Measurements from ENCODE around the gene IQUB.
"Not testable (repeated sequence)": the region's sequence is repeated elsewhere in the genome, so short reads cannot be mapped to it uniquely, and the experiment has no call there.

The IQUB gene

DNA sequence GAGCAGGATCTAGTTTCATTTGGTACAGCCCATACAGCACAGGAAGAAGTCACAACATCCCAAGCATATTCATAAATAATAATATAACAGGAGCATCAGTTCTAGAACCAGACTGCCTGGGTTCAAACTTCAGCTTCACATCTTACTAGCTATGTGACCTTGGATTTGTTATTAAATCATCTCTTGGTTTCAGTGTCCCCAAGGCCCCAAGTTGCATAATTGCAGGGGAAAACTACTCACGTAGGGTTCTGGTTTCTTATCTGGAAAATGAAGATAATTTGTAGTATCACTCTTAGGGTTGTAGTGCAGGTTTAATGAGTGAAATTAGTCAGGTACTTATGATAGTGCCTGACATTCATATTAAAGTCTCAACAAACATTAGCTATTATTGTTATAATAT lies 5.5 kb upstream of the IQUB start:
- no peak for DNase-seq (ENCODE audit: low read depth)

DNA sequence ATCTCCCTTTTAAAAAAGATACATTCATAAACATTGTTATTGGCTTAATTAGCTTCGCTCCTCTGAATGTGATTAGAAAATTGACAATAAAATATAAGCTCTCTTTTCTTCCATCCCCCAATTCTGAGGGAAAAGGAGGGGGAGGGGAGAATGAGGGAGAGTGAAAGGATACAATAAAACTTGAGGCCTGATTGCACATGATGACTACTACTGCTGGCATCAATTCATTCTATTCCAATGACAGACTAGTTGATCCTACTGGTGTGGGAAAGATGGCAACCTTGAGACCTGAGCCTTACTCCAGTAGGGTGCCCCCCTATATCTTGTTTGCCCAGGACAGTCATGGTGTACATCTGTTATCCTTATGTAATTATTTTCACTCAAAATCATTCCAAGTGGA lies 4.5 kb upstream of the IQUB start:
- no peak for DNase-seq (ENCODE audit: low read depth)

- DNase-seq (ENCODE audit: low read depth) = no peak
These were observed 3.9 kb upstream of the IQUB start for GRCh38 chr7:123538189-123538714.

DNA sequence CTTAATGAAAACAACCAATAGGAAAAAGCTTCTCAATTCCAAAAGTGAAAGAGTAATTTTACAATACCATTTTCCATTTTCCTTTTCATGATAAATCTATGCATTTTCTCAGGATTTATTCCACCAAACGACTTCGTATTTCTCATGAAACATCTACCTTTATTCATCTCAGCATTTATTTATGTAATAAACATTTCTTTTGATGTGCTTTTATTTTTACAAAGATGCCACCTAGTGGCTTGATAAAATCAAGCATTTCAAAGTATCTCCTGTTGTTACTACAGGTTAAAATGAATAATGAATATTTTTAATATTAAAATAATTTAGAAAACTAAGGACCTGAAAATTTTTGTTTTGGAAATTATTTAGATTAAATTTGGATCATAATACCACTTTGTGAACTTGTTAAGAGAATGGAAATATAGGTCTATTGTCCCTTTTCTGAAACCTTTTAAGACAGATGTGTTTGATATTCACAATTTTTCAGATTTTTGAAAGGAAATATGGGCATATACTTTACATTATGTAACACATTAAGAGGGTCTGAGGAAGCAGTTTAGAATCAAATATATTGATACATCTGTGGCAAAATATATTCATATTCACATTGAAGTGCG lies 2.7 kb upstream of the IQUB start:
- no peak for DNase-seq (ENCODE audit: low read depth)

GRCh38 chr7:123535517-123535916 lies 1.1 kb upstream of the IQUB start:
- no peak for DNase-seq (ENCODE audit: low read depth)

DNA sequence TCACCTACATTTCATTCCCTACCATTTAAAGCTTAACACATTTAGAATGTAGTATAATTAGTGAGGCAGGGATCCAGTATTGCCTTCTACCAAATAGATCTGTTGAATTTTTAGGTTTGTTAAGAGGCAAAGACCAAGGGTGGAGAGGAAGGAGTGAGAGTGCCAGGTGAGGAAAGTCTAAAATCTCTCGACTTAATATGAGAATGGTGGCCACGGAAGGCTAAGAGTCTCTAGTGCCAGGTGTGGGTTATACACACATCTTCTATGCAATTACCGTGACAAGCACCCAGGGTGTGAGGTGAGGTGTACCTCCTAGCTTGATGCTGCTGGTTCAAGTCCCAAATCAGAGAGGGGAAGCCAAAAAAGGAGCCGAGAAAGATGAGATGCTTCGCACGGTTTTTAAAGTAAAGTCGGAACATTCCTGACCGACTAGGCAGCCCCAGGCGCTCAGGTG lies 439 bp downstream of the IQUB start:
- DNase-seq (ENCODE audit: low read depth) = no peak

DNA sequence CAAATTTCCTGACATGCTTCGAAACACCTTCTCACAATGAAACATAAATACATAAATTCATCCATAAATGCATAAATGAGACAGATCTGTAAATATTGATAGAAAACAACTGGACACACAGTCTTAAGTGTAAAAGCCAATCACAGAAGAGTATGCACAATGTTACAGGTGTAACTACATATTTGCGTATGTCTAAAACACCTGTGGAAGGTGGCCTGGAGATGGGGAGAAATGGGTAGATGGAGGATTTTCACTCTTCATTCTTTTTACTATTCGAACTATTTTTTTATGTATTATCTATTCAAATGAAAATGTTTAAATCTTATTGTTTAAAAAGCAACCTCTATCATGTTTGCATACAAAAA lies 860 bp downstream of the IQUB start:
- no peak for DNase-seq (ENCODE audit: low read depth)

- DNase-seq (ENCODE audit: low read depth) = peak; percentile 9
These were observed 1.4 kb downstream of the IQUB start for GRCh38 chr7:123532788-123533552.

- not testable (repeated sequence) for DNase-seq (ENCODE audit: low read depth)
These were observed 2.1 kb downstream of the IQUB start for GRCh38 chr7:123532343-123532742.

GRCh38 chr7:123530035-123530591 lies 4.3 kb downstream of the IQUB start:
- DNase-seq (ENCODE audit: low read depth) = not testable (repeated sequence)

DNA sequence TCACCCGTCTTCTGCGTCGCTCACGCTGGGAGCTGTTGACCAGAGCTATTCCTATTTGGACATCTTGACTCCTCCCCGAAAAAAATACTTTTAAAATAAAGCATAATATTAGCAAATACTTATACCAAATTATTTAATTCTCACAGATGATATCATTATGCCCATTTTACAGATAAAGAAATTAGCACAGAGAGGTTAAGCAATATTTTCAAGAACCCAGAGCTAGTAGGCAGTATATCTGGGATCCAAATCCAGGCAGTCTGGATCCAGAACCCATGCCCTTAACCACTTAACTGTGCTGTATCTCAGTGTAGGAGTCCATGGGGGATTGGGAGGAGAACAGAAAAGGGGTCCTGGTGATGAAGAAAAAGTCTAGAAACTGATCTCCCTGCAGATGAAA lies 6.1 kb downstream of the IQUB start:
- no peak for DNase-seq (ENCODE audit: low read depth)

- DNase-seq (ENCODE audit: low read depth) = not testable (repeated sequence)
These were observed 6.6 kb downstream of the IQUB start for GRCh38 chr7:123527712-123528225.

DNA sequence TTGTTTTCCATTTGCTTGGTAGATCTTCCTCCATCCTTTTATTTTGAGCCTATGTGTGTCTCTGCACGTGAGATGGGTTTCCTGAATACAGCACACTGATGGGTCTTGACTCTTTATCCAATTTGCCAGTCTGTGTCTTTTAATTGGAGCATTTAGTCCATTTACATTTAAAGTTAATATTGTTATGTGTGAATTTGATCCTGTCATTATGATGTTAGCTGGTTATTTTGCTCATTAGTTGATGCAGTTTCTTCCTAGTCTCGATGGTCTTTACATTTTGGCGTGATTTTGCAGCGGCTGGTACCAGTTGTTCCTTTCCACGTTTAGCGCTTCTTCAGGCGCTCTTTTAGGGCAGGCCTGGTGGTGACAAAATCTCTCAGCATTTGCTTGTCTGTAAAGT lies 7.9 kb downstream of the IQUB start:
- DNase-seq (ENCODE audit: low read depth) = not testable (repeated sequence)

DNA sequence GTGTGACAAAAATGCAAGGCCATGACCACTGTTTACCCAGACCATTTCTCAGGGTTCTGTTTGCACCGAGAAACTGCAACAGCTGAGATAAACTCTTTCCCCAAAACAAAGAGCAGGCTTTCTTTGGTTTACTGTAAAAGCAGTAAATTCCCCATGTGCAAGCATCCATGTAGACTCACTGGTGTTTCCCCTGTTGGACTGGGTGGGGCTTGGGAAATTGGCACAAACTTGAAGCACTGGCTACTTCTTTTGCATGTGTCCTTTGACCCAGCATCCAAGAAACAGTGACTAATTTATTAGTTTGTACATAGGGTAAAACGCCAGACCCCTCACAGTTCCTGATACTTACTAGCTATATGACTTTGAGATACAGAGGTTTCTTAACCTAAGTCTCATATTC lies 12.3 kb downstream of the IQUB start:
- DNase-seq (ENCODE audit: low read depth) = no peak

DNA sequence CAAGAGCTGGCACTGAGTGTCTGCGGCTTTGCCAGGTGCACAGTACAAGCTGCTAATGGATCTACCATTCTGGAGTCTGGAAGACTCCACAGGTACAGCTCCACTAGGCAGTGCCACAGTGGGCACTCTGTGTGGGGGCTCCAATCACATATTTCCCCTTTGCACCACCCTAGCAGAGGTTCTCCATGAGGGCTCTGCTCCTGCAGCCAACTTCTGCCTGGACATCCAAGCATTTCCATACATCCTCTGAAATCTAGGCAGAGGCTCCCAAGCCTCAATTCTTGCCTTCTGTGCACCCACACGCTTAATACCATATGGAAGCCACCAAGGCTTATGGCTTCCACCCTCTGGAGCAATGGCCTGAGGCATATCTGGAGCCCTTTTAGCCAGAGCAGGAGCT lies 29.2 kb downstream of the IQUB start:
- no peak for DNase-seq (ENCODE audit: low read depth)

GRCh38 chr7:123502201-123502600 lies 32.2 kb downstream of the IQUB start:
- no peak for DNase-seq (ENCODE audit: low read depth)

DNA sequence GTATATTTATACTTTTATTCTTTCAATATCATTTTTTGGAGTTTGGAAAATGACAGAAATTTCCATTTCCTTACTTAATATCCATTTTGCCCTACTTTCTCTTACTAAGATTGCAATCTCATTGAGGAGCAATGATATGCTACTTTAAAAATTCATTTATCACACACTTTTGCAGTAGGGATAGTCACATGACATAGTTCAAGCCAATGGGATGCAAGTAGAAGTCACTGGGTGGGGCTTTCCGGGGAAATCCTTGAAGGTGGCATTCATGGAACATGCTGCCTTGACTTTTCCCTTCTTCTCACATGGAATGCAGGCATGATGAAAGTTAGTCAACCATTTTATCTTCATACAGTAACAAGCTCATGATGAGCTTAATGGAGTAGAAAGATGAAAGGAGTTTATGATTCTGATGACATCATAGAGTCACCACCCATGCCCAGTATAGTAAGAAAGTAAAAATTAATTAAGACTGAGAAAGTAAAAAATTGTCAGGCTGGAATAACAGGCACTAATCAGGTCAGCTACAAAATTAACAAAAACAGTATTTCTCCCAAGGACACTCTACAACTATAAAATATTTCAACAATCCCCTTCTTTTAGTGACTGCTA lies 33.4 kb downstream of the IQUB start:
- DNase-seq (ENCODE audit: low read depth) = no peak

DNA sequence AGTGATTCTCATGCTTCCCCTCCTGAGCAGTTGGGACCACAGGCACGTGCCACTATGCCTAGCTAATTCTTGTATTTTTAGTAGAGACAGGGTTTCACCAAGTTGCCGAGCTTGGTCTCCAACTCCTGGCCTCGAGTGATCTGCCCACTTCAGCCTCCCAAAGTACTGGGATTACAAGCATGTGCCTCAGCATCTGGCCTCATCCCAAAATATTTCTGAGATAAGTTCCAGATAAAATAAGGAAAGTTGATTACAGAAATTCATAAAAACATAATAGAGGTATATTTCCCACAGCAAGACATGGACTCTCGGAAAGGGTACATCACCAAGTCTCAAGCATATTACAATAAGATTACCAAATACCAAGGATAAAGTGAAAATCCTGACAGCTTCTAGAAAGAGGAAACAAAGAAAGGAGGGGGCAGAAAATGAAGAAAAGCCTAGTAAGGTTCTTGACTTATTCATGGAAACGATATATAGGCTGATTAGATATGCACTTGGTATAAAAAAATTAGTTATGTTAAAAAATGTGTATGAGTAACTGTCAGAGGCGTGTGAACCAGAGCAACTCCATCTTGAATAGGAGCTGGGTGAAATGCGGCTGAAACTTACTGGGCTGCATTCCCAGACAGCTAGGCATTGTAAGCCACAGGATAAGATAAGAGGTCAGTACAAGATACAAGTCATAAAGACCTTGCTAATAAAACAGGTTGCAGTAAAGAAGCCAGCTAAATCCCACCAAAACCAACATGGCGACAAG lies 35.0 kb downstream of the IQUB start:
- DNase-seq (ENCODE audit: low read depth) = no peak

GRCh38 chr7:123498601-123499000 lies 35.8 kb downstream of the IQUB start:
- no peak for DNase-seq (ENCODE audit: low read depth)

DNA sequence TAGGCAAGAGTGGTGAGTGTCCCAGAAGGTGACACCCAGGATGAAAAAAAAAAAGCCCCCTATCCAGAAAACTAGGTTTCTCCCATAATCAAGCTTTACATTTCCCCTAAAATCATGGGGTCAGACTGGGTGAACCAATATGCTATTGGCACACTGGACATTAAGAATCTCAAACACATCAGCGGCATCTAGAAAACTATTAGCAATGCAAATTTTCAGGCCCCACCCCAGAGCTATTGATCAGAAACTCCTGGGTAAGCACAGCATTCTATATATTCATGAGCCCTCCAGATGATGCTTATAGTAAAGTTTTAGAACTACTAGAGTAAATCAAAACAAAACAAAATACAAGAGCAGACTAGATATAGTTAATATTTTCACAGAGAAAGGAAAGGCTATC lies 36.4 kb downstream of the IQUB start:
- DNase-seq (ENCODE audit: low read depth) = no peak

DNA sequence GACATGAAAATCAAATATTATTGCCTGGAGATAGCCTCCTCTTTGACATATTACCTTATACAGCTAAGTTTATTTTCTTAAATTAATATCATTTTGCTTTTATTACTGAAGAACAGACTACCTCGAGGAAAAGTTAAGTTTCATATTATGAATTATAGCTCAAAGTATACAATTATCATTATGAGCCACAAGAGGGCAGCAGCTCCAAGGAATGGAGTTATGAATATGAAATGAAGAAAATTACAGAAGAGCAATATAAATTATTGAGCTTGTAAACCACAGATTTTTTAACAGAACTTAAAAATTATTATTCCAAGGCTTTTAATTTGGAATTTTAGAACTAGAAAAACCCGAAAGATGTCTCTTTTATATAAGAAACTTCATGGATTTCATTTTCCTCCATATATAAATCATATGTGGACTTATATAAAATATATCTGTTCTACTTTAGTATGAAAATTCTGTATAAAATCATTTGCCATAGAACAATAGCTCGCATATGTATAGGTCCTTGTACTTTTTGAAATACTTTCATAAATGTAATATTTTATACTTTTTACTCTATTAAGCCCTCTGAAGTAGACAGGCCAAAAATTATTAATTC lies 40.1 kb downstream of the IQUB start:
- DNase-seq (ENCODE audit: low read depth) = no peak

Measured in T-helper 22 cell (primary cell).